ENCODE results near the gene RBFOX2.

The RBFOX2 gene

GRCh38 chr22:35754761-35755160 lies 273.9 kb downstream of the RBFOX2 start:
- no peak for TF ChIP-seq REST (IDR thresholded peaks at IDR 0.05; ENCODE audit: insufficient read depth in 1 of 2, low read depth in 2 of 2, low read length in 2 of 2)
- TF ChIP-seq TAF1 (IDR thresholded peaks at IDR 0.05; ENCODE audit: borderline replicate concordance, insufficient read depth, low read length) = no peak
- no peak for TF ChIP-seq FOXP2 (optimal IDR thresholded peaks at IDR 0.05; ENCODE audit: borderline replicate concordance, extremely low read depth, extremely low read length, insufficient read depth)
- no peak for TF ChIP-seq POLR2AphosphoS5 (IDR thresholded peaks at IDR 0.05; ENCODE audit: low read depth, low read length)
- no peak for TF ChIP-seq SIN3A (IDR thresholded peaks at IDR 0.05; ENCODE audit: borderline replicate concordance, insufficient read depth, low read length)

- TF ChIP-seq TAF1 (IDR thresholded peaks at IDR 0.05; ENCODE audit: borderline replicate concordance, insufficient read depth, low read length) = no peak
Measured at GRCh38 chr22:35752863-35753189, 275.8 kb downstream of the RBFOX2 start.

GRCh38 chr22:35752006-35752862 lies 276.4 kb downstream of the RBFOX2 start:
- TF ChIP-seq POLR2AphosphoS5 (IDR thresholded peaks at IDR 0.05; ENCODE audit: low read depth, low read length) = no peak

GRCh38 chr22:35749808-35750207 lies 278.8 kb downstream of the RBFOX2 start:
- TF ChIP-seq REST (IDR thresholded peaks at IDR 0.05; ENCODE audit: insufficient read depth in 1 of 2, low read depth in 2 of 2, low read length in 2 of 2) = no peak
- peak; percentile 95 for TF ChIP-seq FOXP2 (optimal IDR thresholded peaks at IDR 0.05; ENCODE audit: borderline replicate concordance, extremely low read depth, extremely low read length, insufficient read depth)

GRCh38 chr22:35746946-35747703 lies 281.5 kb downstream of the RBFOX2 start:
- no peak for TF ChIP-seq SIN3A (IDR thresholded peaks at IDR 0.05; ENCODE audit: borderline replicate concordance, insufficient read depth, low read length)

- TF ChIP-seq SIN3A (IDR thresholded peaks at IDR 0.05; ENCODE audit: borderline replicate concordance, insufficient read depth, low read length) (no peak), REST (IDR thresholded peaks at IDR 0.05; ENCODE audit: insufficient read depth in 1 of 2, low read depth in 2 of 2, low read length in 2 of 2) (no peak), FOXP2 (optimal IDR thresholded peaks at IDR 0.05; ENCODE audit: borderline replicate concordance, extremely low read depth, extremely low read length, insufficient read depth) (no peak), POLR2AphosphoS5 (IDR thresholded peaks at IDR 0.05; ENCODE audit: low read depth, low read length) (no peak), TAF1 (IDR thresholded peaks at IDR 0.05; ENCODE audit: borderline replicate concordance, insufficient read depth, low read length) (no peak)
Measured at GRCh38 chr22:35746248-35746647, 282.4 kb downstream of the RBFOX2 start.
